Thyroid gland (tissue), 4 donors: Measurements from ENCODE around the gene AFF3. TPM values are rescaled to one million over a fixed set of nuclear protein-coding genes. Genes with fewer than 3 reads are reported as not detected.

ENCODE experiments used
- DNase-seq, 2 donors: peaks; one replicate each; pipeline ENCODE4 v3.0.0-alpha.2; 2019
- H3K27ac ChIP-seq, 3 donors: fragments of 200-600 bp; sonication (generic); 1 replicate in 2 of 3; 2 replicates in 1 of 3; pipeline ENCODE4 v1.5.1; 2016 to 2019; ENCODE audit warnings: mild to moderate bottlenecking in 1 of 3, moderate library complexity in 1 of 3
- H3K27me3 ChIP-seq: fragments of 200-600 bp; sonication (generic); one replicate; pipeline ENCODE4 v1.5.1; 2019
- H3K36me3 ChIP-seq, 2 donors: fragments of 200-600 bp; sonication (generic); one replicate each; pipeline ENCODE4 v1.5.1; 2016 to 2019
- H3K4me1 ChIP-seq, 2 donors: fragments of 200-600 bp; sonication (generic); one replicate each; pipeline ENCODE4 v1.5.1; 2017 to 2019
- H3K4me3 ChIP-seq, 3 donors: fragments of 200-600 bp; sonication (generic); replicated peaks in 1 of 3; 1 replicate in 2 of 3; 2 replicates in 1 of 3; pipeline ENCODE4 v1.5.1; 2016; ENCODE audit warnings: mild to moderate bottlenecking in 1 of 3
- H3K9me3 ChIP-seq: fragments of 200-600 bp; sonication (generic); one replicate; pipeline ENCODE4 v1.5.1; 2017
- POLR2A ChIP-seq, 2 donors: fragments of 450-650 bp; IDR thresholded peaks; one replicate each; pipeline ENCODE4 v1.6.1; 2017; ENCODE audit warnings: antibody characterized with exemption in 2 of 2, mild to moderate bottlenecking in 2 of 2, moderate library complexity in 1 of 2
- WGBS, 2 donors: methylation state at CpG; one replicate each; pipeline ENCODE4 v1.1.5; 2017; 5-methylcytosine and 5-hydroxymethylcytosine counted together
- intact Hi-C: fragments of 100-400 bp; cut with DNase I; formaldehyde crosslinking; loops from one replicate; pipeline ENCODE4 v1.15.1; 2023
- total RNA-seq, 4 donors: library from RNA; depleted of rRNA; stranded (reverse); fragments of >200 nt; gene quantifications; one replicate each; pipeline ENCODE4 v1.2.3, GENCODE V29; 2016
- TF ChIP-seq, protein P1 (sequence below), 6 experiments: fragments of 200-600 bp in 3 of 6; fragments of 450-650 bp in 3 of 6; sonication (generic) in 3 of 6; IDR thresholded peaks; one replicate each; pipeline ENCODE4 v1.5.1; 2016 to 2019; ENCODE audit warnings: antibody characterized with exemption in 6 of 6, mild to moderate bottlenecking in 2 of 6, inconsistent platforms in 1 of 6, moderate library complexity in 1 of 6

AFF3 gene
- total RNA-seq, 4 donors from 2014 or later: 0.54 to 2.6 (median 1.1) TPM

DNA sequence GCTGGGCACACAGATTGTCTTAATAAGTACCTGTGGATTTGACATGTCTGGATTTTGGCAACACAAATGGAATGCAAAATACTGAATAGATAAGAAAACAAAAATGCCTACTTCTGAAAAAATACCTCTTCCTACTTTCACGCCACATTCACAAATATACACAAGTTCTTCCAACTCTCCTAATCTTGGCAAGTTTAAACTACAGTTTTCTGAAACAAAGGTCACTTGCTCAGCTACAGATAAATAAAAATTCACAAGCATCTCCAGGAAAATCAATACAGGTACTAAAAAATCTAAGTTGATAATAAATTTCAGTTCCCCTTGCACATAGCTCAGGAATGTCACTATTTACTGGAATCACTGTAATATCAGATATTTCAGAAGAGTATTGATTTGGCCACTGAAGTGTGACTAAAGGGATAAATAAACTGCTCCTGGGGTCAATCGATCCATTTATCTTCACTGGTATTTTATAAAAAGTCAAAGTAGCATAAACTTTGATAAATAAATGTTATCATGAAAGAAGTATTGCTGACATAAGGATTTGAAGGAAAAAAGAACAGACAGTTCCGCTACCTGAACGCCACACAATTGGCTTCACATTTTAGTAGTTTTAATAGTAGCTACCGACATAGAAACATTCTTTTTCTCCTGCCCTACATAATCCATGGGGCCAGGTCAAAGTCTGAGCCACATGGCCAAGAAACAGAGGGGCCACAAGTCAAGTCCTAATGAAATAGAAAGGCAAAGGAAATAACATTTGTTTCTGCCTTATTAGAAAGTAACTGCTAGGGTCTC lies 243.1 kb downstream of the AFF3 start:
- no peaks in the 10 kb centered on the region for H3K36me3 ChIP-seq
- DNase-seq: no peak
- no peaks in the 10 kb centered on the region for H3K4me1 ChIP-seq
- H3K9me3 ChIP-seq: no peaks in the 10 kb centered on the region
- intact Hi-C loops: no loop called here
- TF ChIP-seq, protein P1, sequence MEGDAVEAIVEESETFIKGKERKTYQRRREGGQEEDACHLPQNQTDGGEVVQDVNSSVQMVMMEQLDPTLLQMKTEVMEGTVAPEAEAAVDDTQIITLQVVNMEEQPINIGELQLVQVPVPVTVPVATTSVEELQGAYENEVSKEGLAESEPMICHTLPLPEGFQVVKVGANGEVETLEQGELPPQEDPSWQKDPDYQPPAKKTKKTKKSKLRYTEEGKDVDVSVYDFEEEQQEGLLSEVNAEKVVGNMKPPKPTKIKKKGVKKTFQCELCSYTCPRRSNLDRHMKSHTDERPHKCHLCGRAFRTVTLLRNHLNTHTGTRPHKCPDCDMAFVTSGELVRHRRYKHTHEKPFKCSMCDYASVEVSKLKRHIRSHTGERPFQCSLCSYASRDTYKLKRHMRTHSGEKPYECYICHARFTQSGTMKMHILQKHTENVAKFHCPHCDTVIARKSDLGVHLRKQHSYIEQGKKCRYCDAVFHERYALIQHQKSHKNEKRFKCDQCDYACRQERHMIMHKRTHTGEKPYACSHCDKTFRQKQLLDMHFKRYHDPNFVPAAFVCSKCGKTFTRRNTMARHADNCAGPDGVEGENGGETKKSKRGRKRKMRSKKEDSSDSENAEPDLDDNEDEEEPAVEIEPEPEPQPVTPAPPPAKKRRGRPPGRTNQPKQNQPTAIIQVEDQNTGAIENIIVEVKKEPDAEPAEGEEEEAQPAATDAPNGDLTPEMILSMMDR (IDR thresholded peaks at IDR 0.05): no peak
- no peak for TF ChIP-seq POLR2A (IDR thresholded peaks at IDR 0.05)
- no peaks in the 10 kb centered on the region for H3K27me3 ChIP-seq
- WGBS, 2 donors: 77 to 83% methylated on average over 5 of the region's 5 CpGs
- no peak overlapping the region for H3K4me3 ChIP-seq
- H3K27ac ChIP-seq: no peak overlapping the region

DNA sequence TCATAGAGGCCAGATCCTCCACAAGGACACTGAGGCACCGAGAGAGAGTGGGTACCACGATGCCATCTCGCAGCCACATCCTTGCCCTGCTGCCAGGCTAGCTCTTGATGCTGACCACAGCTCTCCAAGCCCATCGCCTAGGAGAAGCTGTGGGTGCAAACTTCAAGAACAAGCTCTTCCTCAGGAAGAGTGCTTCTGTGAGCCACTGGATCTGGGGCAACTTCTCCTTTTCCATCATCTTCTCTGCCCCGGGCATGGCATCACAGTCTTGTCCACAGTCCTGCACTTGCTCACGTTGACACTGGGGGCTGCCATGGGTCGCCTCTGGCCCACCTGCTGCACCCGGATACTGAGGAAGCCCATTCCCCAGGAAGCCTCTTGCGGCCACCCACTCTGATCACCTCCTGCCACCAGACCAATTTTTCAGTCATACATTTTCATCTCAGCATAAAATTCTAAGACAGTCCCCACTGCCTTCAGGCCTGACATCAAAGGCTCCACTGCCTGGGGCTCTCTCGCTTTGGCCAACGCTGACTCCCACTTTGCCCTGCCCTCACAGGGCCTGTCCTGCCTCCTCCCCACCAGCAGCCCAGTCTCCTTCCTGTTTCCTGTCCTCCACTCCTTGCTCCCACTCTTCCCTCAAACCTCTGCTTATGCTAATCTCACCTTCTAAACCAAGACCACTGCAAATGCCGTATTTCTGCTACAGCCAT lies 243.9 kb downstream of the AFF3 start:
- H3K27ac ChIP-seq: no peak overlapping the region
- TF ChIP-seq POLR2A (IDR thresholded peaks at IDR 0.05): no peak
- TF ChIP-seq, protein P1 (IDR thresholded peaks at IDR 0.05): no peak
- H3K4me3 ChIP-seq: no peak overlapping the region
- no peak for DNase-seq
- intact Hi-C loops: no loop called here
- no peaks in the 10 kb centered on the region for H3K4me1 ChIP-seq
- H3K9me3 ChIP-seq: no peaks in the 10 kb centered on the region
- H3K27me3 ChIP-seq: no peaks in the 10 kb centered on the region
- H3K36me3 ChIP-seq: no peaks in the 10 kb centered on the region
- WGBS, 2 donors: 86 to 92% methylated on average over 12 of the region's 12 CpGs

DNA sequence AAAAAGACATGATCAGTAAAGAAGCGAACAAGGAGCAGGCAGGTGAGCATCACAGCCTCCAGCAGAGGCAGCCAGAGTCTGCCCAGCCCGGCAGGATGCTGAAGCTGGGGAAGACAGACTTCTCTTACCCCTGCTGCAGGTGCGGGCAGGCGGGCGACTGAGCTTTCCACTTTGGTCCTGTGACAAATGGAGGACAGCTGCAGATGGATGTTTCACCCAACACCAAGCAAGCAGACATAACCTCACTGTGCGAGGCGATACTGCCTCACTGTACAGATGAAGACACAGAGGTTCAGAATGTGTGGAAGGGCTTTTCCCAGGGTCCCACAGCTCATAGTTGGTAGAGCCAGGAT lies 251.0 kb downstream of the AFF3 start:
- intact Hi-C loops: no loop called here

DNA sequence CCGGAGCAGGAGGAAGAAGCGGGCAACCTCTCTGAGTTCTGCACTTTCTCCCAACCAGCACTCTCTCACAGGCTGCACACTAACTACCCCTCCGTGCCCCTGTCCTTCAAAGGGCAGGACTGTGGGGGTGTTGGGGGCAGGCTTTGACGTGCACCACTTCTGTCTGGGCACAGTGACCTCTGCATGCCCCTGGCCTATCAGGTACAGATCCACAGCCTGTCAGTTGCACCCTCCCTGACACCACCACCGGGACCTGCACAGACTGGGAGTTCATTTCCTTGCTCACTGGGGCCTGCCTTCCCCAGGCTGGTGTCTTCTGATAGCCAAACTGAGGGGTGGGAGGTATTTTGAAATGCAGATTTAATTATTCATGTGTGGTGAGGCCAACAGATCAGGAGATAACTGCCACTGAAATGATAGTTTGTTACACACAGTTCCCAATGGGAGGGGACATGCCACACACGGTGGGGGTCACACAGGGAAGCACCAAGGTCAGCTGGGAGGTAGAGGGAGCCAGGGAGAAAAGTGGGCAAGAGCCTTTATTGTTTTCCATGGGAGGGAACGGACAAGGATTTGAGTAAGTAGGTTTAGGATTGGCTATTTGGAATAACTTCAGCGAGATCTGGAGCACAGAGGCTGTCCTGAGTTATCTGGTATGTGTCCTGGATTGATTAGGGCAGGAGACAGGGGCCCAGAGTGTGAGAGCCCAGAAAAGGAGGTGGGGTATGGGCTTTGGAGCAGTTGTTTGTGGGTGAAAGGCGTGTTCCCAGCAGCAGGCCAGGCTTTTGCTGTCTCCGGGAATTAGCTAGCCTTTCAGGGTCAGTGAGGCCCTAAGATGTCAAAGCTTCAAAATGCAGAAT lies 251.6 kb downstream of the AFF3 start:
- intact Hi-C loops: no loop called here
- H3K27me3 ChIP-seq: no peaks in the 10 kb centered on the region
- H3K27ac ChIP-seq: no peak overlapping the region
- DNase-seq: no peak
- 75 to 82% methylated on average over 7 to 10 of the region's 10 CpGs for WGBS, 2 donors
- TF ChIP-seq, protein P1 (IDR thresholded peaks at IDR 0.05): no peak
- TF ChIP-seq POLR2A (IDR thresholded peaks at IDR 0.05): no peak
- no peak overlapping the region for H3K4me3 ChIP-seq
- H3K4me1 ChIP-seq: no peaks in the 10 kb centered on the region
- no peaks in the 10 kb centered on the region for H3K9me3 ChIP-seq
- H3K36me3 ChIP-seq: no peaks in the 10 kb centered on the region

More for the DNA sequence above, 251.0 kb downstream of the AFF3 start:
- no peak for DNase-seq
- H3K27ac ChIP-seq: no peak overlapping the region
- H3K27me3 ChIP-seq: no peaks in the 10 kb centered on the region
- no peaks in the 10 kb centered on the region for H3K36me3 ChIP-seq
- WGBS, 2 donors: 94% methylated on average over 7 of the region's 7 CpGs
- H3K9me3 ChIP-seq: no peaks in the 10 kb centered on the region
- H3K4me3 ChIP-seq: no peak overlapping the region
- TF ChIP-seq POLR2A (IDR thresholded peaks at IDR 0.05): no peak
- TF ChIP-seq, protein P1 (IDR thresholded peaks at IDR 0.05): no peak
- H3K4me1 ChIP-seq: no peaks in the 10 kb centered on the region
